ENCODE results near the gene PCDH15. TPM values are rescaled to one million over a fixed set of nuclear protein-coding genes. Genes with fewer than 3 reads are reported as not detected.

The PCDH15 gene
- total RNA-seq, 4 donors from 2014 or later: not detected

GRCh38 chr10:53765311-53765710 is 1035.7 kb downstream of the PCDH15 start:
- H3K4me3 ChIP-seq: no peak overlapping the region
- TF ChIP-seq POLR2A (IDR thresholded peaks at IDR 0.05) (no peak), CTCF (IDR thresholded peaks at IDR 0.05) (no peak)
- H3K27ac ChIP-seq: no peak overlapping the region
- H3K27me3 ChIP-seq: no peaks in the 10 kb centered on the region
- DNase-seq: no peak
- H3K36me3 ChIP-seq: no peaks in the 10 kb centered on the region
- no peaks in the 10 kb centered on the region for H3K9me3 ChIP-seq
- H3K4me1 ChIP-seq: no peaks in the 10 kb centered on the region

- no peak overlapping the region for H3K4me3 ChIP-seq
- no peaks in the 10 kb centered on the region for H3K9me3 ChIP-seq
- no peaks in the 10 kb centered on the region for H3K27me3 ChIP-seq
- DNase-seq: no peak
- no peak overlapping the region for H3K27ac ChIP-seq
- no peaks in the 10 kb centered on the region for H3K4me1 ChIP-seq
- TF ChIP-seq POLR2A (IDR thresholded peaks at IDR 0.05): no peak
- H3K36me3 ChIP-seq: no peaks in the 10 kb centered on the region
These were observed 1046.3 kb downstream of the PCDH15 start for GRCh38 chr10:53754596-53755250.

Small RNA genes lying within 50 kb of the gene (small RNA-seq; reads per million reads assigned to genes)
- 0 reads per million in 2 donors for gene AL365496.1
- gene MIR548F1: 0 reads per million in 2 donors
- gene RNU6-687P: 0 reads per million in 2 donors
